GM12878 (cell line): ENCODE measurements around the gene RIPK4. TPM values are rescaled to one million over a fixed set of nuclear protein-coding genes. Genes with fewer than 3 reads are reported as not detected.

Experiments
- ATAC-seq: fragments of 200-7000 bp; cut with Tn5 transposase; 3 replicates; pipeline ENCODE4 v1.9.1; 2020; ENCODE audit warnings: mild to moderate bottlenecking, moderate library complexity
- BruUV-seq: library from RNA; stranded (reverse); fragments of 400-500 nt; replicated peaks from 2 replicates; lab custom pipeline; 2021; lab: Mats Ljungman, UMichigan
- CTCF ChIA-PET: fragments of 300-600 bp; sonication (Branson Sonifier 250); formaldehyde crosslinking; extraction: SDS; loops from one replicate; lab custom pipeline; 2021; ENCODE audit warnings: inconsistent platforms; lab: Yijun Ruan, JAX
- POLR2A ChIA-PET: fragments of 350-600 bp; formaldehyde crosslinking; extraction: SDS; loops from one replicate; lab custom pipeline; 2021; ENCODE audit warnings: inconsistent platforms; lab: Charles Lee
- RAD21 ChIA-PET: fragments of 300-600 bp; sonication (Branson Sonifier 250); formaldehyde crosslinking; loops from one replicate; lab custom pipeline; 2023; ENCODE audit warnings: antibody characterized with exemption; ENCODE audit not compliant: unreplicated experiment; lab: Charles Lee
- SMC1A ChIA-PET: fragments of 300-600 bp; sonication (Branson Sonifier 250); formaldehyde crosslinking; loops from one replicate; lab custom pipeline; 2023; ENCODE audit not compliant: unreplicated experiment, uncharacterized antibody; lab: Charles Lee
- DNase-seq: peaks from one replicate; pipeline ENCODE4 v3.0.0-alpha.2; 2011; ENCODE audit warnings: low read depth, low spot score
- FAIRE-seq: peaks from 3 replicates; lab custom pipeline; 2011; peaks lifted over from hg19 to GRCh38; lab: Jason Lieb, UNC
- H2AFZ ChIP-seq: 2 replicates; pipeline ENCODE4 v1.6.0; 2011; ENCODE audit warnings: low read depth, low read length, control low read depth; ENCODE audit not compliant: control insufficient read depth
- H3K27ac ChIP-seq: 2 replicates; pipeline ENCODE4 v1.5.1; 2011; ENCODE audit warnings: control low read depth; ENCODE audit not compliant: control insufficient read depth, insufficient read depth
- H3K27me3 ChIP-seq, 2 experiments: replicated peaks in 1 of 2; 2 replicates each; pipeline versions ENCODE4 v1.6.0 to v1.6.1; 2011; ENCODE audit warnings: low read length in 1 of 2; ENCODE audit not compliant: control insufficient read depth in 2 of 2, insufficient read depth in 2 of 2
- H3K36me3 ChIP-seq, 2 experiments: 2 replicates each; pipeline ENCODE4 v1.5.1; 2011; ENCODE audit warnings: low read length in 1 of 2; ENCODE audit not compliant: control insufficient read depth in 2 of 2, insufficient read depth in 2 of 2
- H3K4me1 ChIP-seq: 2 replicates; pipeline ENCODE4 v1.6.1; 2011; ENCODE audit warnings: mild to moderate bottlenecking, low read length, moderate library complexity, mixed read lengths; ENCODE audit not compliant: control insufficient read depth, insufficient read depth
- H3K4me2 ChIP-seq: 2 replicates; pipeline ENCODE4 v1.6.0; 2011; ENCODE audit warnings: control low read depth; ENCODE audit not compliant: control insufficient read depth, insufficient read depth
- H3K4me3 ChIP-seq: fragments of 200-600 bp; sonication (generic); 2 replicates; pipeline ENCODE4 v1.5.1; 2016
- H3K79me2 ChIP-seq: 2 replicates; pipeline ENCODE4 v1.6.0; 2011; ENCODE audit warnings: low read length; ENCODE audit not compliant: control insufficient read depth, insufficient read depth
- H3K9ac ChIP-seq: 2 replicates; pipeline ENCODE4 v1.8.0; 2011; ENCODE audit warnings: low read length, control low read depth, mixed read lengths; ENCODE audit not compliant: control insufficient read depth, insufficient read depth
- H3K9me3 ChIP-seq: replicated peaks from 3 replicates; pipeline ENCODE4 v1.5.1; 2011; ENCODE audit warnings: mild to moderate bottlenecking, low read length; ENCODE audit not compliant: control insufficient read depth, insufficient read depth
- H4K20me1 ChIP-seq: 2 replicates; pipeline ENCODE4 v1.6.0; 2011; ENCODE audit not compliant: control insufficient read depth, insufficient read depth
- BHLHE40 ChIP-seq, 2 experiments: fragments of 450-650 bp in 1 of 2; IDR thresholded peaks; 2 replicates each; pipeline ENCODE4 v1.6.1; 2011 to 2017; ENCODE audit warnings: low read depth in 2 of 2, borderline replicate concordance in 1 of 2, improper control_type of control experiment in 1 of 2, low read length in 1 of 2, mild to moderate bottlenecking in 1 of 2
- EGR1 ChIP-seq, 2 experiments: IDR thresholded peaks; 1 replicate in 1 of 2; 2 replicates in 1 of 2; pipeline ENCODE4 v1.6.1; 2011 to 2012; ENCODE audit warnings: low read depth in 2 of 2, low read length in 2 of 2, borderline replicate concordance in 1 of 2, mild to moderate bottlenecking in 1 of 2, moderate library complexity in 1 of 2
- ESRRA ChIP-seq: IDR thresholded peaks from 2 replicates; pipeline ENCODE4 v1.6.1; 2012; ENCODE audit warnings: mild to moderate bottlenecking, low read length, improper control_type of control experiment
- EZH2 ChIP-seq: IDR thresholded peaks from 2 replicates; pipeline ENCODE4 v1.6.1; 2012; ENCODE audit warnings: low read depth, mild to moderate bottlenecking, control low read depth, inconsistent platforms, low read length, borderline replicate concordance; ENCODE audit not compliant: control insufficient read depth
- HCFC1 ChIP-seq: fragments of 150-350 bp; IDR thresholded peaks from 2 replicates; pipeline ENCODE4 v1.6.1; 2014; ENCODE audit warnings: low read length
- IKZF1 ChIP-seq: fragments of 450-650 bp; conservative IDR thresholded peaks from 2 replicates; pipeline ENCODE4 v1.6.1; 2017; ENCODE audit warnings: antibody characterized with exemption, mild to moderate bottlenecking
- PAX8 ChIP-seq: fragments of 450-650 bp; IDR thresholded peaks from 2 replicates; pipeline ENCODE4 v1.6.1; 2017; ENCODE audit warnings: mild to moderate bottlenecking, moderate library complexity
- RCOR1 ChIP-seq: conservative IDR thresholded peaks from 2 replicates; pipeline ENCODE4 v1.6.1; 2012; ENCODE audit warnings: low read depth, low read length, improper control_type of control experiment
- SPI1 ChIP-seq: IDR thresholded peaks from 2 replicates; pipeline ENCODE4 v1.6.1; 2011; ENCODE audit warnings: low read depth, mild to moderate bottlenecking, low read length, moderate library complexity, borderline replicate concordance; ENCODE audit not compliant: insufficient read depth
- SUZ12 ChIP-seq: fragments of 200-600 bp; sonication (generic); IDR thresholded peaks from one replicate; pipeline ENCODE4 v1.6.1; 2018; ENCODE audit warnings: antibody characterized with exemption, mild to moderate bottlenecking; ENCODE audit not compliant: unreplicated experiment
- TARDBP ChIP-seq: IDR thresholded peaks from 2 replicates; pipeline ENCODE4 v1.6.1; 2016; ENCODE audit warnings: borderline replicate concordance
- TCF12 ChIP-seq: IDR thresholded peaks from 2 replicates; pipeline ENCODE4 v1.6.1; 2011; ENCODE audit warnings: low read depth, mild to moderate bottlenecking, low read length
- WRNIP1 ChIP-seq: IDR thresholded peaks from 2 replicates; pipeline ENCODE4 v1.6.1; 2011; ENCODE audit warnings: low read depth, low read length, improper control_type of control experiment, borderline replicate concordance
- WGBS: methylation state at CpG from one replicate; pipeline ENCODE4 v1.1.6; 2016; ENCODE audit warnings: low lambda C conversion rate; ENCODE audit not compliant: insufficient replicate concordance, insufficient coverage; ENCODE audit errors: missing lambda C conversion rate; 5-methylcytosine and 5-hydroxymethylcytosine counted together
- in situ Hi-C: fragments of 300-500 bp; cut with MboI; formaldehyde crosslinking; loops from 9 replicates; pipeline ENCODE4 v1.14.3; 2018; ENCODE audit warnings: mixed read lengths
- intact Hi-C: fragments of 100-400 bp; cut with micrococcal nuclease; formaldehyde crosslinking; loops from one replicate; pipeline ENCODE4 v1.14.2; 2022; ENCODE audit not compliant: unreplicated experiment
- polyA plus RNA-seq, 11 experiments: library from polyadenylated mRNA; depleted of rRNA in 4 of 11; unstranded in 6 of 11; stranded (reverse) in 5 of 11; fragments of >200 nt; fragmentation: Nextera tagmentation in 4 of 11; fragmentation: Illumina TruSeq in 1 of 11; extraction: Ambion mirVana in 4 of 11; extraction: Trizol in 1 of 11; gene quantifications; 1 replicate in 1 of 11; 2 replicates in 10 of 11; pipeline versions ENCODE4 v1.2.1 to v1.2.3, GENCODE V29; 2011 to 2016; ENCODE audit warnings: inconsistent platforms in 2 of 11, missing spikeins in 2 of 11, low read depth in 1 of 11
- total RNA-seq, 4 experiments: library from RNA; depleted of rRNA in 3 of 4; stranded (reverse); fragments of >200 nt in 3 of 4; fragmentation: Illumina TruSeq in 1 of 4; extraction: Trizol in 1 of 4; gene quantifications; 2 replicates each; pipeline versions ENCODE4 v1.2.1 to v1.2.3, GENCODE V29; 2013 to 2021
- TF ChIP-seq, protein P1 (sequence below): IDR thresholded peaks from 2 replicates; pipeline ENCODE4 v1.6.1; 2012; ENCODE audit warnings: mild to moderate bottlenecking, low read depth, low read length
- TF ChIP-seq, protein P2 (sequence below): fragments of 450-650 bp; IDR thresholded peaks from 2 replicates; pipeline ENCODE4 v1.6.1; 2018; ENCODE audit warnings: borderline replicate concordance, mild to moderate bottlenecking; ENCODE audit not compliant: partially characterized antibody
- TF ChIP-seq, protein P3 (sequence below): fragments of 450-650 bp; IDR thresholded peaks from 2 replicates; pipeline ENCODE4 v1.6.1; 2014; ENCODE audit warnings: mild to moderate bottlenecking

RIPK4 gene
- total and polyA plus RNA-seq, 10 of the 15 experiments (the other 5 are each of a cell fraction or from before 2014, with no cell fraction given) = 0.05 TPM; not detected in 9

DNA sequence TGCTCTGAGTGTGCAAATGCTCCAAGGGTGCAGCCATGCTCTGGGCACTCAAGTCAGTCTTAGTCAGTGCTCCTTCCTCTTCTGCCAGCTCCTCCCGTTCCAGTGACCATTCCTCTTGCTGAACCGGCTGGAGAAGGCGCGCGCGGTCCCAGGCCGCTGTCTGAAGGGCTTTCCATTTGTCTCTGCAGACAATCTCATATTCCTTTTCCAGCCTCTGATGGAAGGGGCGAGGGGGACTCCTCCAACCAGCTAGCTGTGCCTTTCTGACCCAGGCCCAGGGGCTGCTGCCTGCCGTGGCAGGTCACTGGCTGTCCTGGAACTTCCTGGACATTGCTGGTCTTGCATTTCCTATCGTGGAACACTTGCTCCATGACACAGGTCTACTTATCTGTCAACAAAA, 67.5 kb downstream of the RIPK4 start (continued):
- TF ChIP-seq, protein P1, sequence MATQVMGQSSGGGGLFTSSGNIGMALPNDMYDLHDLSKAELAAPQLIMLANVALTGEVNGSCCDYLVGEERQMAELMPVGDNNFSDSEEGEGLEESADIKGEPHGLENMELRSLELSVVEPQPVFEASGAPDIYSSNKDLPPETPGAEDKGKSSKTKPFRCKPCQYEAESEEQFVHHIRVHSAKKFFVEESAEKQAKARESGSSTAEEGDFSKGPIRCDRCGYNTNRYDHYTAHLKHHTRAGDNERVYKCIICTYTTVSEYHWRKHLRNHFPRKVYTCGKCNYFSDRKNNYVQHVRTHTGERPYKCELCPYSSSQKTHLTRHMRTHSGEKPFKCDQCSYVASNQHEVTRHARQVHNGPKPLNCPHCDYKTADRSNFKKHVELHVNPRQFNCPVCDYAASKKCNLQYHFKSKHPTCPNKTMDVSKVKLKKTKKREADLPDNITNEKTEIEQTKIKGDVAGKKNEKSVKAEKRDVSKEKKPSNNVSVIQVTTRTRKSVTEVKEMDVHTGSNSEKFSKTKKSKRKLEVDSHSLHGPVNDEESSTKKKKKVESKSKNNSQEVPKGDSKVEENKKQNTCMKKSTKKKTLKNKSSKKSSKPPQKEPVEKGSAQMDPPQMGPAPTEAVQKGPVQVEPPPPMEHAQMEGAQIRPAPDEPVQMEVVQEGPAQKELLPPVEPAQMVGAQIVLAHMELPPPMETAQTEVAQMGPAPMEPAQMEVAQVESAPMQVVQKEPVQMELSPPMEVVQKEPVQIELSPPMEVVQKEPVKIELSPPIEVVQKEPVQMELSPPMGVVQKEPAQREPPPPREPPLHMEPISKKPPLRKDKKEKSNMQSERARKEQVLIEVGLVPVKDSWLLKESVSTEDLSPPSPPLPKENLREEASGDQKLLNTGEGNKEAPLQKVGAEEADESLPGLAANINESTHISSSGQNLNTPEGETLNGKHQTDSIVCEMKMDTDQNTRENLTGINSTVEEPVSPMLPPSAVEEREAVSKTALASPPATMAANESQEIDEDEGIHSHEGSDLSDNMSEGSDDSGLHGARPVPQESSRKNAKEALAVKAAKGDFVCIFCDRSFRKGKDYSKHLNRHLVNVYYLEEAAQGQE = no peak
- no peak for TF ChIP-seq EZH2

DNA sequence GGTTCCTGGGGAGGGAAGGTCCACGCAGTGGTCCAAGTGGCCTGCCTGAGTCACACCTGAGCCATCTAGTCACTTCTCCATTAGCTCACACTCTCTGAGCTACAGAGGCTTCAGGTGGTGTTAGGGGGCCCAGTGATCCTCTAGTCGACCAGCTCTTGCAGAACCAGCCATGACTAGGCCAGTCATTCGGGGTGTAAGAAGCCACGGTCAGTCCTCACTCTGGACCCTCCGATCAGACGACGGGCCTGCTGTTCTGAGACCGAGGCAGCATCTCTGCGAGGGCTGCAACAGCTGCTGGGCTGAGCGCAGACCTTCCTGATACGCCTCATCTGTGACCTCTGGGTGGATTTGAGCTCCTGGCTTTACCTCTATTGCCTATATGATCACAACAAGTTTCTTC, 68.8 kb downstream of the RIPK4 start:
- H3K36me3 ChIP-seq = no peaks in the 10 kb centered on the region; a peak in 1 of 4 replicates
- DNase-seq (no peak), ATAC-seq (no peak), FAIRE-seq (no peak)
- no peaks in the 10 kb centered on the region for H3K4me1 ChIP-seq
- no peak overlapping the region for H3K4me2 ChIP-seq
- no peak overlapping the region for H3K9ac ChIP-seq
- H3K4me3 ChIP-seq = no peak overlapping the region
- no TSS peak for BruUV-seq
- intact Hi-C loops (no loop called here), in situ Hi-C loops (no loop called here)
- 35% methylated on average over 11 of the region's 11 CpGs for WGBS
- no peak overlapping the region for H3K27ac ChIP-seq
- CTCF ChIA-PET = interaction anchor here (0.6 kb wide), 1 partner anchor 389 kb away, joined by 3 read pairs; no protein-coding TSS in a partner anchor
- no peaks in the 10 kb centered on the region for H3K9me3 ChIP-seq
- POLR2A ChIA-PET = no interaction called here
- no peaks in the 10 kb centered on the region for H4K20me1 ChIP-seq
- SMC1A ChIA-PET = no interaction called here
- H3K27me3 ChIP-seq = peaks cover 0 to 2% of the 10 kb centered on the region in 2 experiments; a peak in 1 of 4 replicates
- RAD21 ChIA-PET = no interaction called here
- no peaks in the 10 kb centered on the region for H3K79me2 ChIP-seq
- no peak overlapping the region for H2AFZ ChIP-seq
- no peak for TF ChIP-seq SUZ12
- TF ChIP-seq SPI1 = no peak
- TF ChIP-seq RCOR1 = no peak
- TF ChIP-seq PAX8 = no peak
- TF ChIP-seq BHLHE40 (IDR thresholded peaks at IDR 0.05; ENCODE audit: borderline replicate concordance in 1 of 2, low read depth in 2 of 2, low read length in 1 of 2) = no peak
- no peak for TF ChIP-seq HCFC1
- no peak for TF ChIP-seq WRNIP1
- TF ChIP-seq TCF12 = no peak
- no peak for TF ChIP-seq IKZF1
- TF ChIP-seq, protein P2, sequence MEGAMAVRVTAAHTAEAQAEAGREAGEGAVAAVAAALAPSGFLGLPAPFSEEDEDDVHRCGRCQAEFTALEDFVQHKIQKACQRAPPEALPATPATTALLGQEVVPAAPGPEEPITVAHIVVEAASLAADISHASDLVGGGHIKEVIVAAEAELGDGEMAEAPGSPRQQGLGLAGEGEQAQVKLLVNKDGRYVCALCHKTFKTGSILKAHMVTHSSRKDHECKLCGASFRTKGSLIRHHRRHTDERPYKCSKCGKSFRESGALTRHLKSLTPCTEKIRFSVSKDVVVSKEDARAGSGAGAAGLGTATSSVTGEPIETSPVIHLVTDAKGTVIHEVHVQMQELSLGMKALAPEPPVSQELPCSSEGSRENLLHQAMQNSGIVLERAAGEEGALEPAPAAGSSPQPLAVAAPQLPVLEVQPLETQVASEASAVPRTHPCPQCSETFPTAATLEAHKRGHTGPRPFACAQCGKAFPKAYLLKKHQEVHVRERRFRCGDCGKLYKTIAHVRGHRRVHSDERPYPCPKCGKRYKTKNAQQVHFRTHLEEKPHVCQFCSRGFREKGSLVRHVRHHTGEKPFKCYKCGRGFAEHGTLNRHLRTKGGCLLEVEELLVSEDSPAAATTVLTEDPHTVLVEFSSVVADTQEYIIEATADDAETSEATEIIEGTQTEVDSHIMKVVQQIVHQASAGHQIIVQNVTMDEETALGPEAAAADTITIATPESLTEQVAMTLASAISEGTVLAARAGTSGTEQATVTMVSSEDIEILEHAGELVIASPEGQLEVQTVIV = no peak
- no peak for TF ChIP-seq EGR1 (IDR thresholded peaks at IDR 0.05; ENCODE audit: borderline replicate concordance in 1 of 2, low read depth in 2 of 2, low read length in 2 of 2)
- TF ChIP-seq, protein P3, sequence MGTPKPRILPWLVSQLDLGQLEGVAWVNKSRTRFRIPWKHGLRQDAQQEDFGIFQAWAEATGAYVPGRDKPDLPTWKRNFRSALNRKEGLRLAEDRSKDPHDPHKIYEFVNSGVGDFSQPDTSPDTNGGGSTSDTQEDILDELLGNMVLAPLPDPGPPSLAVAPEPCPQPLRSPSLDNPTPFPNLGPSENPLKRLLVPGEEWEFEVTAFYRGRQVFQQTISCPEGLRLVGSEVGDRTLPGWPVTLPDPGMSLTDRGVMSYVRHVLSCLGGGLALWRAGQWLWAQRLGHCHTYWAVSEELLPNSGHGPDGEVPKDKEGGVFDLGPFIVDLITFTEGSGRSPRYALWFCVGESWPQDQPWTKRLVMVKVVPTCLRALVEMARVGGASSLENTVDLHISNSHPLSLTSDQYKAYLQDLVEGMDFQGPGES = no peak
- TF ChIP-seq ESRRA = no peak
- TF ChIP-seq TARDBP = no peak
